Measurements from ENCODE around the gene TBC1D13. TPM values are rescaled to one million over a fixed set of nuclear protein-coding genes. Genes with fewer than 3 reads are reported as not detected.

The TBC1D13 gene
- total RNA-seq, 2 donors from 2014 or later, result 17.4 to 21.6 TPM

Other genes starting within 250 kb of the TBC1D13 start
- gene SPTAN1, start 234.7 kb upstream of the TBC1D13 start, total RNA-seq, result 100 to 1,000 TPM; 263 to 282 TPM
- gene DYNC2I2, start 130.4 kb upstream of the TBC1D13 start, total RNA-seq, result 100 to 1,000 TPM in 1 of 2 donors, 10 to 100 TPM in 1; 39.7 to 152 TPM
- 100 to 1,000 TPM; 222 to 348 TPM for gene SET, start 98.0 kb upstream of the TBC1D13 start, total RNA-seq
- 1 to 10 TPM; 2.8 to 7.5 TPM for gene PKN3, start 84.8 kb upstream of the TBC1D13 start, total RNA-seq
- gene ZDHHC12, start 63.1 kb upstream of the TBC1D13 start, total RNA-seq, result 100 to 1,000 TPM in 1 of 2 donors, 10 to 100 TPM in 1; 69.9 to 129 TPM
- gene ZER1, start 15.3 kb upstream of the TBC1D13 start, total RNA-seq, result 10 to 100 TPM; 35.1 to 54.7 TPM
- gene ENDOG, start 31.2 kb downstream of the TBC1D13 start, total RNA-seq, result 10 to 100 TPM; 59.5 to 66.4 TPM
- gene SPOUT1, start 42.5 kb downstream of the TBC1D13 start, total RNA-seq, result 10 to 100 TPM; 25.1 to 66.6 TPM
- gene KYAT1, start 94.7 kb downstream of the TBC1D13 start, total RNA-seq, result 1 to 10 TPM; 2.0 to 5.1 TPM
- gene LRRC8A, start 94.9 kb downstream of the TBC1D13 start, total RNA-seq, result 10 to 100 TPM; 26.5 to 31.5 TPM
- 1 to 10 TPM; 1.8 to 6.6 TPM for gene PHYHD1, start 133.7 kb downstream of the TBC1D13 start, total RNA-seq
- gene DOLK, start 160.3 kb downstream of the TBC1D13 start, total RNA-seq, result 10 to 100 TPM in 1 of 2 donors, 1 to 10 TPM in 1; 7.9 to 15.8 TPM
- 10 to 100 TPM; 26.8 to 43.9 TPM for gene NUP188, start 160.4 kb downstream of the TBC1D13 start, total RNA-seq
- gene SH3GLB2, start 241.1 kb downstream of the TBC1D13 start, total RNA-seq, result 100 to 1,000 TPM; 109 to 110 TPM
- 10 to 100 TPM; 47.4 to 74.8 TPM for gene MIGA2, start 249.4 kb downstream of the TBC1D13 start, total RNA-seq

Measured in colonic mucosa (tissue), 2 donors.